Gastrocnemius medialis (tissue), 4 donors: Measurements from ENCODE around the gene FHOD3.

Experiments used
- POLR2A ChIP-seq, 2 donors: fragments of 450-650 bp; IDR thresholded peaks; one replicate each; pipeline ENCODE4 v1.6.1; 2017; ENCODE audit warnings: antibody characterized with exemption in 2 of 2, mild to moderate bottlenecking in 2 of 2, moderate library complexity in 2 of 2
- TF ChIP-seq, protein P1 (sequence below), 5 experiments: fragments of 450-650 bp in 3 of 5; fragments of 200-600 bp in 2 of 5; sonication (generic) in 2 of 5; IDR thresholded peaks in 4 of 5; conservative IDR thresholded peaks in 1 of 5; 1 replicate in 4 of 5; 2 replicates in 1 of 5; pipeline ENCODE4 v1.5.1; 2016 to 2019; ENCODE audit warnings: antibody characterized with exemption in 5 of 5, mild to moderate bottlenecking in 3 of 5, moderate library complexity in 3 of 5

DNA sequence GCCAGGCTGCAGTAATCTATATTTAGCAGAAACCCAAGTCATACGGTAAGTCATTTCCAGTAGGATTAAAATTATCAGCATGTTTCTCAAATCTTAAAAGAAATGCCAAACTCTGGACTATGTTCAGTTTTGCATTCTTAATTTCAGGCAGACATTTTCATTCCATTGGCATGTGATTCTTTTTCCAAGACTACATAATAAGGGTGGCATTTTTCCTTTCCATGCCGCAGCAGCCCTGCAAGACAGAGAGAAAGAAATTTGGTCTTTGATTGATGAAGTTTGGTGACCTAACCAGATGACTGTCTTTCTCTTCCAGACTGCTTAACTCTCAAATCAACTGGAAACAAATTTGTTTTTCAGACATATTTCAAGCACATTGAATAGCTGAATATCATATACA lies 118.1 kb downstream of the FHOD3 start:
- TF ChIP-seq, protein P1, sequence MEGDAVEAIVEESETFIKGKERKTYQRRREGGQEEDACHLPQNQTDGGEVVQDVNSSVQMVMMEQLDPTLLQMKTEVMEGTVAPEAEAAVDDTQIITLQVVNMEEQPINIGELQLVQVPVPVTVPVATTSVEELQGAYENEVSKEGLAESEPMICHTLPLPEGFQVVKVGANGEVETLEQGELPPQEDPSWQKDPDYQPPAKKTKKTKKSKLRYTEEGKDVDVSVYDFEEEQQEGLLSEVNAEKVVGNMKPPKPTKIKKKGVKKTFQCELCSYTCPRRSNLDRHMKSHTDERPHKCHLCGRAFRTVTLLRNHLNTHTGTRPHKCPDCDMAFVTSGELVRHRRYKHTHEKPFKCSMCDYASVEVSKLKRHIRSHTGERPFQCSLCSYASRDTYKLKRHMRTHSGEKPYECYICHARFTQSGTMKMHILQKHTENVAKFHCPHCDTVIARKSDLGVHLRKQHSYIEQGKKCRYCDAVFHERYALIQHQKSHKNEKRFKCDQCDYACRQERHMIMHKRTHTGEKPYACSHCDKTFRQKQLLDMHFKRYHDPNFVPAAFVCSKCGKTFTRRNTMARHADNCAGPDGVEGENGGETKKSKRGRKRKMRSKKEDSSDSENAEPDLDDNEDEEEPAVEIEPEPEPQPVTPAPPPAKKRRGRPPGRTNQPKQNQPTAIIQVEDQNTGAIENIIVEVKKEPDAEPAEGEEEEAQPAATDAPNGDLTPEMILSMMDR (IDR thresholded peaks at IDR 0.05 in 4 of 5, conservative IDR thresholded peaks at IDR 0.05 in 1 of 5), result no peak
- TF ChIP-seq POLR2A (IDR thresholded peaks at IDR 0.05), result no peak
